HG03103 (cell line): ENCODE measurements around the gene RFPL2.
"Not testable (repeated sequence)": the region's sequence is repeated elsewhere in the genome, so short reads cannot be mapped to it uniquely, and the experiment has no call there.

Source experiments
- ATAC-seq: cut with Tn5 transposase; IDR thresholded peaks from one replicate; pipeline ENCODE4 v1.9.1; 2021; ENCODE audit warnings: low read depth; ENCODE audit not compliant: unreplicated experiment

Gene RFPL2

DNA sequence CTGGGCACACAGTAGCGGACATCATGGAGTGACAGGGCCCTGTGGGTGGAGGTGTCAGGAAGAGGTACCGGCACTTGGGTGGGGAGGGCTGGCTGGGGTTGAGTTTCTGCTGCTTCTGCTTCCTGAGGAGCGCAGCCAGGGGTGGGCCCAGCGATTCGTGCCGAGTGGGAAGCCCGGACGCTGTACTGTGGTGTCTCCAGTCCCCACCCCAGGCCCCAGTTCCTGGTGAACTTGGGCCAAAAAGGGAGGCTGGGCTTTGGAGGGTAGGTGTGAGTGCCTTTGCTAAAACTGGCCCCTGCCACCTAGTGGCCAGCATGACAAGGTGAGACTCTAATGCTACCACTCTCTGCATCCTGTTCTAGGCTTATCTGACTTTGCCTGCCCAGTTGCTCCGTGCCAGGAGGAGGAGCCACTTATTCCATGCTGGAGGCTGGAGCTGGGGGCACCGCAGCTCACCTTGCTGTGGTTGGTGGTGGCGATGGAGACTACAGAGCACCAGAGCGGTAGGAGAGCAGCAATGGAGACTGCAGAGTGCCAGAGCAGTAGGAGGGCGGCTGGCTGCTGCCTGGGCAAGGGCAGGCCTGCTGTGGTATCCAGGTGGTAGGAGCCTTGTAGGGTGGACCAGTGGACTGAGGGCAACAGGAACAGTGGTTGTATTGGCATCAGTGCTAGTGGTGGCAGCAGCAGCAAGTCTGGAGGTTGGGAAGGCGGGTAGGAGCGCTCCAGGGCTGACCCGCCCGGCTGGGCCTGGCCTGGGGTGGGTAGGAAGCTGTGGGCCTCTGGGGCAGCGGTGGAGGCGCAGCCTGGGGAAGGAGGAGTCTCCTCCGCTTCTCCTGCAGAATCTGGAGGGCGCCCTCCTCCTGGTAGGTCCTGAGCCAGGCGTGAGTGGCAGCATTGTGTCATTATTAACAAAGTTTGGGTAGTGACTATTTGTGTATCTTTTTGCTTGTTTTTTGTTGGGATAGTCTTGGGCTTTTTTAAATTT, 2.2 kb upstream of the RFPL2 start:
- no peak for ATAC-seq

- ATAC-seq: no peak
Observed at GRCh38 chr22:32205974-32206773, 1.3 kb upstream of the RFPL2 start.

DNA sequence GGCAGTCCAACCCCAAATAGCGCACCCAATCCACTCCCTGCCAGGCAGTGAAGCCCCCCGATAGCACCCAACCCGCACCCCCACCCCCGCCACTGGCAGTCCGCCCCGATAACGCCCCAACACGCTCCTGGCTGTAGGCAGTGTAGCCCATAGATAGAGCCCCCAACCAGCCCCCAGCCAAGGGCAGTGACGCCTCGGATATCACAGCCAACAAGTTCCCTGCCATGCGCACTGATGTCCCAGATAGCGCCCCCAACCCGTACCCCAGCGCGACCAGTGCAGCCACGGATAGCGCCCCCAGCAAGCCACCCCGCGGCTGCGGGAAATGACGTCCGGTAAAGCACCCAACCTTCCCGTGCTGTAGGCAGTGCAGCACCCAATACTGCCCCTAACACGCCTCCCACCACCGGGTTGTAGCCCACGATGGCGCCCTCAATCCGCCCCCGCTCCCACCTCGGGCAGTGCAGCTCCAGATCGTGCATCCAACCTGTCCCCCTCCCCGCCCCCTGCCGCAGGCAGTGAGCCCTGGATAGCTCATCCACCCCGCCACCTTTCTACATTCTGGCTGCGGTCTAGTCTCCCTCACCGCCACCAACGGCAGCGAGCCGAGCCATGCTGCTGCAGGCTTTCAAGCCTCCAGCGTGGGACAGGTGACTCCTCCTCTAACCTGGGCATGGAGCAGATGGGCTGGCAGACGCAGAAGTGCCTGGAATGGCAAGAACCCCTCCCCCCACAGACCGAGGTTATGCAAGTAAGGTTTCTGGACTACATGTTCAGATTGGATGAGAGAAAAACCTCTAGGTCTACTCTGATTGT, 625 bp downstream of the RFPL2 start:
- ATAC-seq: no peak

DNA sequence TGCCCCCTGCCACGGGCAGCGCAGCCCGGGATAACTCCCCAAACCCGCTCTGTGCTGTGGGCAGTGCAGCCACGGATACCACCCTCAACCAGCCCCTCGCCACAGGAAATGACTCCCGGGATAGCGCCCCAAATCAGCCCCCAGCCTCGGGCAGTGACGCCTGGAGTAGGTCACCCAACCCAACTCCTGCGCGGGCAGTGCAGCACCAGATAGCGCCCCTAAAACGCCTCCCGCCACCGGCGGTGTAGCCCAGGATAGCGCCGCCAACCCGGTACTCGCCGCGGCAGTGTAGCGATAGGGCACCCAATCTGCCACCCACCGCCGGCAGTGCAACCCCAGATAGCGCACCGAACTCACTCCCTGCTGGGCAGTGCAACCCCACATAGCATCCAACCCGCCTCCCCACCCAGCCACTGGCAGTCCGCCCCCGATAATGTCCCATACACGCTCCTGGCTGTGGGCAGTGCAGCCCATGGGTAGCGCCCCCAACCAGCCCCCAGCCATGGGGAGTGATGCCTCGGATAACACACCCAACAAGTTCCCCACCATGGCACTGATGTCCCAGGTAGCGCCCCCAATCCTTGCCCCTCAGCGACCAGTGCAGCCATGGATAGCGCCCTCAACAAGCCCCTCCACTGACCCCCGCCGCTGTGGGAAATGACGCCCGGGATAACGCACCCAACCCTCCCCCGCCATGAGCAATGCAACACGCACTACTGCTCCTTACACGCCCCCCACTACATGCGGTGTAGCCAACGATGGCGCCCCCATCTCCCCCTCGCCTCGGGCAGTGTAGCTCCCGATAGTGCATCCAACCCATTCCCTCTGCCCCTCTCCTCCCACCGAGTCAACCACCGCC, 1.5 kb downstream of the RFPL2 start:
- no peak for ATAC-seq

DNA sequence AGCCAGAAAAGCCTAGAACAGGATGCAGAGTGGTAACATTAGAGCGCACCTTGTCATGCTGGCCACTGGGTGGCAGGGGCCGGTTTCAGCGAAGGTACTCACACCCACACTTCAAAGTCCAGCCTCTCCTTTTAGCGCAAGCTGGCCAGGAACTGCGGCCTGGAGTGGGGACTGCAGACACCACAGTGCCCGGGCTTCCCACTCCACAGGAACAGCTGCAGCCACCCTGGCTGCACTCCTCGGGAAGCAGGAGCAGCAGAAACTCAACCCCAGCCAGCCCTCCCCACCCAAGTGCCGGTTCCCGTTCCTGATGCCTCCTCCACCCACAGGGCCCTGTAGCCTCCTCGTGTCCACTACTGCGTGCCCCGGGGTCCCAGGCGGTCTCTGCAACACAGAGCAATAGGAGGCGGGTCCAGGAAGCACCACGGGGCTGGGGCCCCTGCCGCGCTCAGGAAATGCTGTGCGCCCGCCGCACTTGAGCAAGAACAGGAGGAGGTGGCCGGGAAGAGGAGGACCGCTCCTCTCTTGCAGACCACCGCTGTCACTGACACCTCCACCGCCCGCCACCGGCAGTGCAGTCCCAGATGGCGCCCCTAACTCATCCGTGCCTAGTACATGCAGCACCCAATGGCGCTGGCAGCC, 2.2 kb downstream of the RFPL2 start:
- no peak for ATAC-seq

- no peak for ATAC-seq
Observed at GRCh38 chr22:32202161-32202538, 2.7 kb downstream of the RFPL2 start.

- no peak for ATAC-seq
Observed at GRCh38 chr22:32200752-32201151, 4.1 kb downstream of the RFPL2 start.

GRCh38 chr22:32199961-32200360, 4.9 kb downstream of the RFPL2 start:
- no peak for ATAC-seq

- ATAC-seq: no peak
Observed at GRCh38 chr22:32199341-32199740, 5.5 kb downstream of the RFPL2 start.

DNA sequence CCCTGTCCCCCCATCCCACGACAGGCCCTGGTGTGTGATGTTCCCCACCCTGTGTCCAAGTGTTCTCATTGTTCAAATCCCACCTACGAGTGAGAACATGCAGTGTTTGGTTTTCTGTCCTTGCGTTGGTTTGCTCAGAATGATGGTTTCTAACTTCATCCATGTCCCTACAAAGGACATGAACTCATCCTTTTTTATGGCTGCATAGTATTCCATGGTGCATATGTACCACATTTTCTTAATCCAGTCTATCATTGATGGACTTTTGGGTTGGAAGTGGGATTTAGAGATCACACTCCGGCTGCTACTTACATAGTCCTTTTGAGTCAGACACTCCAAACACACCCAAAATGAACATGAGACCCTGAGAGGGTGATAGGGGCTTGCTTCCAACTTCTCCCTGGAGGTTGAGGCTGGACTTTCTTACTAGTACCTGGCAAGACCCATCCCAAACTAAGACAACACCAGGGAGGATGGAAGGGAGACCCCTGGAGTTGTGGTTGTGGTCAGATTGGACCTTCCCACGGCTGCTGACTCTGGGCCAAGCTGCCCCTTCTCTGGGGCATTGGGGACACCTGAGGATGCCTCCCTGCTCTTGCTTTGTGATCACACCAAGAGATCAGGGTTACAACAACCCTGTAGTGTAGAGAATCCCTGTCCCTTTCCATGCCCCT, 7.2 kb downstream of the RFPL2 start:
- not testable (repeated sequence) for ATAC-seq

- ATAC-seq: not testable (repeated sequence)
Observed at GRCh38 chr22:32195900-32196299, 9.0 kb downstream of the RFPL2 start.

DNA sequence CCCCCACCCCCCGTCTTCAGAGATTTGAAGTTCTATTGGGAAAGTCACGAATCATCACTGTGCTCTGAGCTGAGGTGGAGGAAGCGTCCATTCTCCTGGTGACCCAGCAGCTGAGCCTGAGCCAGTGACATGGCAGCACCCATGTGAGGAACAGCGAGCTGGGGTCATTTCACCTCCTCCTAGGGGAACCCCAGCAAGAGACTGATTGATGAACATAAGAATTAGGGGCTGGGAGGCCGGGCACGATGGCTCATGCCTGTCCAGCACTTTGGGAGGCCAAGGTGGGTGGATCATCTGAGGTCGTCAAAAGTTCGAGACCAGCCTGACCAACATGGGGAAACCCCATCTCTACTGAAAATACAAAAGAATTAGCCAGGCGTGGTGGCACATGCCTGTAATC, 11.5 kb downstream of the RFPL2 start:
- not testable (repeated sequence) for ATAC-seq

GRCh38 chr22:32191021-32191420, 13.9 kb downstream of the RFPL2 start:
- not testable (repeated sequence) for ATAC-seq

DNA sequence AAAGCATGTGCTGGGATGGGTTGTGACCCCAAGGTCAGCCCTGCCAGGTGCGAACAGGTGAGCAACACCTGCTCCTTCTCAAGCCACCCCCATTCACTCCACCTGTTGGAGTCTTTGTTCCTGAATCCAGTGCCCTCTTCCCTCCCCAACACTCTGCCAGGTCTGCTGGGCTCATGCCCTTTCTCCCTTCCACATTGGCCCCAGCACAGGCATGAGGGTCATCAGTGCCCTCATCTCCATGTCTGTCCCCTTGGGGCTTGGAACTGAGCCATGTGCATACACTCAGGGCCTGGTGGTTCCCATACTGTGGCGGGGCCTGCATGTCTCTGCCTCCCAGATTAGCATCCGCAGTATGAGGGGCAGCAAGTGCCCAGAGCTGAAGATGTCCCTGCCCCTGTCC, 19.1 kb downstream of the RFPL2 start:
- ATAC-seq: no peak

DNA sequence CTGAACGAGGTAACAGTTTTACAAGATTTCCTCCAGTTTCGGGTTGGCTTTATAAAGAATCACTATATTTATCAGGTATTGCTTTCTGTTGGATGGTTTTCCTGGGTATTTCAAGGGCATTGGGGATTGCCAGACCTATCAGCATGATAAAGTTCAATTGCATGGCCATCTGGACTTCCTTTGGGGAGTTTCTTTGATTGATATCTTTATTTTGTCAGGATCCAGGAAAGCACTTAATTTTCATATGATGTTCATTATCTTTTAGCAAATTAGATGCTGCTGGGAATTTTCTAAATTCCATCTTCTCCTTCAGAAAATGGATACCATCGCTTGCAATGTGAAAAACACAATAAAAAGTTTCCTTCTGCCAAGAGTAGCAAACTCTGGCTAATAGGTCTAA, 21.2 kb downstream of the RFPL2 start:
- no peak for ATAC-seq

DNA sequence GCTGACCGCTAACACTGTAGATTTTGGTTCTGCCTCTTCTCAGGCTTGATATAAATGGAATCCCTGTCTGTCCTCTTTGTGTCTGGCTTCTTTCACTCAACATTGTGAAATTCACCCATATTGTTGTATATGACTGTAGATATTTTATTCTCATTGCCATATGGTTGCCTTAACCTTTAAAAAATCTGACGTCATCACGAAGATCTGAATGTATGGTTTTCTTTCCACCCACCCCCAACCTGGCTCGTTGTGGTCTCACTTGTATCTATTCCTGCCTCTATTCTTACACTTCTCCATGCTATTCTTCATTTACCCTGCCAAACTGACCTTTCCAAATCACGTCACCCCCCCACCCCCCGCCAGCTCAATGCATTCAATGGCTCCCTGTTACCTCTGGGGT, 23.8 kb downstream of the RFPL2 start:
- no peak for ATAC-seq

- ATAC-seq: no peak
Observed at GRCh38 chr22:32177221-32177765, 27.6 kb downstream of the RFPL2 start.
